GM23248 (cell line): ENCODE results near the gene DAB1.

ENCODE experiments used
- EZH2 ChIP-seq: fragments of 200-600 bp; sonication (generic); IDR thresholded peaks from 2 replicates; pipeline ENCODE4 v1.6.1; 2018; ENCODE audit warnings: antibody characterized with exemption, mild to moderate bottlenecking; ENCODE audit not compliant: insufficient read depth, poor library complexity, severe bottlenecking
- EZH2phosphoT487 ChIP-seq: fragments of 200-600 bp; sonication (generic); IDR thresholded peaks from 2 replicates; pipeline ENCODE4 v1.6.1; 2018; ENCODE audit warnings: antibody characterized with exemption, moderate library complexity, mild to moderate bottlenecking, low read depth; ENCODE audit not compliant: insufficient read depth

DNA sequence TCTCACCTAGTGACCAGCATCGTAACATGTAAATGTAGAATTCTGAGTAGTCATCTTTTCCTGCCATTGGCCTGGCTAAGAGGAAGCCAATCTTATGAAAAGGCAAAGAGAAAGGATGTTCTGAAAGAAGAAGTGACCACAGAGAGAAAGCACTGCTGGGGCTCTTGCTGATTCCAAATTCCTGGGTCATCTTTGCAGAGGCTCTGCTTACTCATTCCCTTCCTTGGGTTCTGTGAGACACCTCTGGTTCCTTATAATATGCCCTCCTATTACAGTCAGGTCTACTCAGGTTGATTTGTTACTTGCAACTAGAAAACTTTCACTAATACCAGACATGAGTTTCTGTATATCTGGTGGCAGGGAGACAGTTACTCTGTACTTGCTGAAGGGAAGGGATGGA, 259.3 kb downstream of the DAB1 start:
- TF ChIP-seq EZH2 = no peak
- no peak for TF ChIP-seq EZH2phosphoT487
